ENCODE data around the gene SP140L. TPM values are rescaled to one million over a fixed set of nuclear protein-coding genes. Genes with fewer than 3 reads are reported as not detected.

Gene SP140L
- total RNA-seq, 1 donor from 2014 or later, result 2.2 TPM

GRCh38 chr2:230413479-230413878 is 86.5 kb downstream of the SP140L start:
- H3K4me1 Mint-ChIP-seq, result peaks cover 9% of the 10 kb centered on the region
- H3K9me3 Mint-ChIP-seq, result no peaks in the 10 kb centered on the region
- no peaks in the 10 kb centered on the region for H3K36me3 Mint-ChIP-seq (ENCODE audit: low read depth)
- no peak for DNase-seq (ENCODE audit: low read depth, low spot score)
- H3K4me3 Mint-ChIP-seq, result no peak overlapping the region
- H3K27me3 Mint-ChIP-seq (ENCODE audit: low read depth), result peaks cover 40% of the 10 kb centered on the region
- no peak overlapping the region for H3K27ac Mint-ChIP-seq (ENCODE audit: unreplicated experiment)
- TF ChIP-seq CTCF (conservative IDR thresholded peaks at IDR 0.05), result no peak

- peaks cover 9% of the 10 kb centered on the region for H3K4me1 Mint-ChIP-seq
- no peak overlapping the region for H3K27ac Mint-ChIP-seq (ENCODE audit: unreplicated experiment)
- no peak overlapping the region for H3K4me3 Mint-ChIP-seq
- H3K36me3 Mint-ChIP-seq (ENCODE audit: low read depth), result no peaks in the 10 kb centered on the region
- TF ChIP-seq CTCF (conservative IDR thresholded peaks at IDR 0.05), result no peak
- no peaks in the 10 kb centered on the region for H3K9me3 Mint-ChIP-seq
- peaks cover 36% of the 10 kb centered on the region for H3K27me3 Mint-ChIP-seq (ENCODE audit: low read depth)
- DNase-seq (ENCODE audit: low read depth, low spot score), result no peak
Measured at GRCh38 chr2:230414302-230414701, 87.3 kb downstream of the SP140L start.

- Mint-ChIP-seq H3K36me3 (ENCODE audit: low read depth) (no peaks in the 10 kb centered on the region), H3K9me3 (no peaks in the 10 kb centered on the region), H3K27me3 (ENCODE audit: low read depth) (peaks cover 27% of the 10 kb centered on the region), H3K27ac (ENCODE audit: unreplicated experiment) (no peak within 1 kb of the TSS), H3K4me3 (peak within 1 kb of the TSS; percentile 42), H3K4me1 (peaks cover 9% of the 10 kb centered on the region)
- TF ChIP-seq CTCF (conservative IDR thresholded peaks at IDR 0.05), result no peak
- no peak for DNase-seq (ENCODE audit: low read depth, low spot score)
Measured at GRCh38 chr2:230416061-230416721, 89.2 kb downstream of the SP140L start, which contains the start of gene SP100. Gene SP100, plus strand, starts transcription at chr2:230416201. Its CDS starts 96 bp downstream, at chr2:230416297.

- Mint-ChIP-seq H3K36me3 (ENCODE audit: low read depth) (no peaks in the 10 kb centered on the region), H3K9me3 (no peaks in the 10 kb centered on the region), H3K27me3 (ENCODE audit: low read depth) (peaks cover 21% of the 10 kb centered on the region), H3K27ac (ENCODE audit: unreplicated experiment) (no peak overlapping the region), H3K4me1 (peaks cover under 1% of the 10 kb centered on the region), H3K4me3 (no peak overlapping the region)
- DNase-seq (ENCODE audit: low read depth, low spot score), result no peak
- TF ChIP-seq CTCF (conservative IDR thresholded peaks at IDR 0.05), result no peak
Measured at GRCh38 chr2:230417436-230417835, 90.4 kb downstream of the SP140L start.

GRCh38 chr2:230418341-230419016 is 91.5 kb downstream of the SP140L start:
- Mint-ChIP-seq H3K9me3 (no peaks in the 10 kb centered on the region), H3K36me3 (ENCODE audit: low read depth) (no peaks in the 10 kb centered on the region), H3K4me1 (no peaks in the 10 kb centered on the region), H3K27ac (ENCODE audit: unreplicated experiment) (no peak overlapping the region), H3K27me3 (ENCODE audit: low read depth) (peaks cover 20% of the 10 kb centered on the region), H3K4me3 (no peak overlapping the region)
- no peak for DNase-seq (ENCODE audit: low read depth, low spot score)
- TF ChIP-seq CTCF (conservative IDR thresholded peaks at IDR 0.05), result no peak
